Keratinocyte (primary cell): ENCODE measurements around the gene PRR18. TPM values are rescaled to one million over a fixed set of nuclear protein-coding genes. Genes with fewer than 3 reads are reported as not detected.
"Not testable (repeated sequence)": the region's sequence is repeated elsewhere in the genome, so short reads cannot be mapped to it uniquely, and the experiment has no call there.

ENCODE experiments used
- DNase-seq: peaks from one replicate; pipeline ENCODE4 v3.0.0-alpha.2; 2011; ENCODE audit warnings: low read depth, missing footprints, low spot score
- FAIRE-seq: peaks from 2 replicates; lab custom pipeline; 2011; peaks lifted over from hg19 to GRCh38; lab: Jason Lieb, UNC
- H2AFZ ChIP-seq: 2 replicates; pipeline ENCODE4 v1.6.0; 2012; ENCODE audit warnings: low read length, control low read depth, inconsistent platforms; ENCODE audit not compliant: control insufficient read depth
- H3K27ac ChIP-seq: 2 replicates; pipeline ENCODE4 v1.5.1; 2011; ENCODE audit warnings: low read length; ENCODE audit not compliant: control insufficient read depth, insufficient read depth
- H3K27me3 ChIP-seq: 3 replicates; pipeline ENCODE4 v1.6.0; 2011; ENCODE audit warnings: low read length; ENCODE audit not compliant: control insufficient read depth, insufficient read depth; ENCODE audit errors: extremely low read depth
- H3K36me3 ChIP-seq, 2 experiments: 2 replicates in 1 of 2; 3 replicates in 1 of 2; pipeline ENCODE4 v1.5.1; 2011; ENCODE audit warnings: low read length in 2 of 2, mild to moderate bottlenecking in 1 of 2; ENCODE audit not compliant: control insufficient read depth in 2 of 2, insufficient read depth in 2 of 2; ENCODE audit errors: extremely low read depth in 1 of 2
- H3K4me1 ChIP-seq: 3 replicates; pipeline ENCODE4 v1.5.1; 2011; ENCODE audit warnings: low read length; ENCODE audit not compliant: control insufficient read depth, insufficient read depth; ENCODE audit errors: extremely low read depth
- H3K4me2 ChIP-seq: 3 replicates; pipeline ENCODE4 v1.6.0; 2011; ENCODE audit warnings: low read depth, low read length; ENCODE audit not compliant: control insufficient read depth, insufficient read depth; ENCODE audit errors: extremely low read depth
- H3K4me3 ChIP-seq, 3 experiments: fragments of 200-600 bp in 1 of 3; sonication (generic) in 1 of 3; 2 replicates in 2 of 3; 3 replicates in 1 of 3; pipeline ENCODE4 v1.5.1; 2011 to 2016; ENCODE audit warnings: low read length in 3 of 3, mild to moderate bottlenecking in 3 of 3, control low read depth in 2 of 3, inconsistent platforms in 1 of 3, low read depth in 1 of 3, mixed read lengths in 1 of 3, mixed run types in 1 of 3, moderate library complexity in 1 of 3; ENCODE audit not compliant: control insufficient read depth in 2 of 3, insufficient read depth in 2 of 3; ENCODE audit errors: extremely low read depth in 1 of 3
- H3K79me2 ChIP-seq: 2 replicates; pipeline ENCODE4 v1.6.0; 2012; ENCODE audit warnings: low read length; ENCODE audit not compliant: control insufficient read depth, insufficient read depth
- H3K9ac ChIP-seq: 3 replicates; pipeline ENCODE4 v1.6.0; 2011; ENCODE audit warnings: low read length; ENCODE audit not compliant: control insufficient read depth, insufficient read depth; ENCODE audit errors: extremely low read depth
- H3K9me1 ChIP-seq: 3 replicates; pipeline ENCODE4 v1.6.0; 2011; ENCODE audit warnings: low read length; ENCODE audit not compliant: control insufficient read depth, insufficient read depth; ENCODE audit errors: extremely low read depth
- H3K9me3 ChIP-seq: 2 replicates; pipeline ENCODE4 v1.5.1; 2012; ENCODE audit warnings: low read depth, low read length; ENCODE audit not compliant: control insufficient read depth
- H4K20me1 ChIP-seq: 3 replicates; pipeline ENCODE4 v1.6.0; 2011; ENCODE audit warnings: low read length; ENCODE audit not compliant: control insufficient read depth, insufficient read depth; ENCODE audit errors: extremely low read depth
- CTCF ChIP-seq, 3 experiments: IDR thresholded peaks in 1 of 3; conservative IDR thresholded peaks in 1 of 3; optimal IDR thresholded peaks in 1 of 3; 2 replicates in 2 of 3; 3 replicates in 1 of 3; pipeline versions ENCODE3 to v1.5.1; 2011; ENCODE audit warnings: low read length in 3 of 3, mild to moderate bottlenecking in 3 of 3, moderate library complexity in 2 of 3, control low read depth in 1 of 3, inconsistent platforms in 1 of 3; ENCODE audit not compliant: insufficient read depth in 2 of 3; ENCODE audit errors: extremely low read depth in 1 of 3
- EZH2 ChIP-seq: IDR thresholded peaks from one replicate; pipeline ENCODE4 v1.6.1; 2012; ENCODE audit warnings: inconsistent platforms, mild to moderate bottlenecking, low read length, moderate library complexity
- dilution Hi-C: fragments of 300-500 bp; cut with MboI; formaldehyde crosslinking; loops from one replicate; pipeline ENCODE4 v1.7.0; 2020; ENCODE audit warnings: low sequenced_read_pairs; ENCODE audit not compliant: extremely low pct_ligation_motif_present
- polyA plus RNA-seq, 5 experiments: library from polyadenylated mRNA; depleted of rRNA in 3 of 5; stranded (reverse) in 3 of 5; stranded (forward) in 1 of 5; unstranded in 1 of 5; fragments of >200 nt; gene quantifications; 1 replicate in 1 of 5; 2 replicates in 3 of 5; 3 replicates in 1 of 5; pipeline versions ENCODE4 v1.2.1 to v1.2.3, GENCODE V29; 2011 to 2012; ENCODE audit warnings: missing spikeins in 2 of 5, low read depth in 1 of 5, low replicate concordance in 1 of 5

The PRR18 gene
- polyA plus RNA-seq, 1 donor (not counting 4 experiments of a cell fraction or from before 2014, with no cell fraction given): not detected

GRCh38 chr6:166346965-166347364 lies 38.8 kb upstream of the PRR18 start:
- peaks cover 11% of the 10 kb centered on the region for H3K4me1 ChIP-seq
- H4K20me1 ChIP-seq: no peaks in the 10 kb centered on the region
- H3K9me1 ChIP-seq: no peaks in the 10 kb centered on the region
- no peak overlapping the region for H2AFZ ChIP-seq
- no peak overlapping the region for H3K27ac ChIP-seq
- FAIRE-seq (no peak), DNase-seq (no peak)
- H3K36me3 ChIP-seq: no peaks in the 10 kb centered on the region
- no peak overlapping the region for H3K9ac ChIP-seq
- no peaks in the 10 kb centered on the region for H3K9me3 ChIP-seq
- TF ChIP-seq CTCF (optimal IDR thresholded peaks at IDR 0.05 in 1 of 3, IDR thresholded peaks at IDR 0.05 in 1 of 3, conservative IDR thresholded peaks at IDR 0.05 in 1 of 3; ENCODE audit: extremely low read depth in 1 of 3, insufficient read depth in 2 of 3, low read length in 3 of 3) (no peak), EZH2 (no peak)
- dilution Hi-C loops: no loop called here
- no peak overlapping the region for H3K4me2 ChIP-seq
- no peaks in the 10 kb centered on the region for H3K27me3 ChIP-seq
- H3K79me2 ChIP-seq: peaks cover 8% of the 10 kb centered on the region
- no peak overlapping the region for H3K4me3 ChIP-seq

DNA sequence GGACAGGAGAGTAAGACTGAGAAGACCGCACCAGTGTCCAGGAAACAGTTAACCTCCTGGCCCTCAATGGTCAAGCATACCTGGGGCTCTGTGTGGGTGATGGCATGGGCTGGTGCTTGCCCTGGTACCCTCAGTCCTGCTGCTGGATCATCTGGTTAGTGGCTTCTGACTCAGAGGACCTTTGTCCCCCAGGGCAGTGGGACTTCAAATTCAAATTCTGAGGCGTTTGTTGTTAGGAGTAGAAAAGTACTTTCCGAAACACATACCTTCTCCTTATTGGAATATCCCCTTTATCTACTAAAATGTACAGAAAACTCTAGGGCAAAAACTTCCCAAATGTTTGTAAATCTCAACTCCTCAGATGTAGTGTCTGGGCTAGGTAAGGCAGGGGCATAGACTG lies 38.3 kb upstream of the PRR18 start:
- Histone ChIP-seq H3K27me3 (no peaks in the 10 kb centered on the region), H3K36me3 (no peaks in the 10 kb centered on the region), H3K9me1 (no peaks in the 10 kb centered on the region), H4K20me1 (no peaks in the 10 kb centered on the region), H2AFZ (no peak overlapping the region), H3K4me1 (peaks cover 8% of the 10 kb centered on the region), H3K9me3 (no peaks in the 10 kb centered on the region), H3K4me2 (no peak overlapping the region), H3K27ac (no peak overlapping the region), H3K4me3 (no peak overlapping the region), H3K79me2 (peaks cover 13% of the 10 kb centered on the region), H3K9ac (no peak overlapping the region)
- FAIRE-seq: no peak
- DNase-seq: no peak
- dilution Hi-C loops: no loop called here
- TF ChIP-seq CTCF (optimal IDR thresholded peaks at IDR 0.05 in 1 of 3, IDR thresholded peaks at IDR 0.05 in 1 of 3, conservative IDR thresholded peaks at IDR 0.05 in 1 of 3; ENCODE audit: extremely low read depth in 1 of 3, insufficient read depth in 2 of 3, low read length in 3 of 3) (no peak), EZH2 (no peak)

DNA sequence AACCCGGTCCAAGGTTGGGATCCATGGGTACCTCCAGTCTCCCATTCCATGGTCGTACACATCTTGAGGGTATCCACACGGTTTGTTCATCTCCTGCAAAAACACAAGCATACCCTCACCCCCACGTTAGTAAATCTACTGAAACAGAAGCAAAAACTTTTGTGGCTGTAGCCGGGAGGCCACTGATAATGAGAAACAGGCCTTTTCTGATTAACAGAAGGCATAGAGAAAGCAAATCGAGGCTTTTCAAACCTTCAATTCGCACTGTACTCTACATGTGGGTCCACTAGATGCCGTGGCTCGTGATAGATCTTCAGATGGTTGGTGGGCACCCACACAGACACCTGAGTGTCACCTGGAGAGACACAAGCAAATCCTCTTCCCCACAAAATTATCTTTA lies 37.5 kb upstream of the PRR18 start:
- H3K9me3 ChIP-seq, H3K4me3 ChIP-seq, H2AFZ ChIP-seq, H3K9ac ChIP-seq, dilution Hi-C loops, H3K36me3 ChIP-seq, H3K4me2 ChIP-seq, H3K27ac ChIP-seq, H3K27me3 ChIP-seq, DNase-seq, H4K20me1 ChIP-seq, FAIRE-seq, H3K9me1 ChIP-seq: not testable (repeated sequence)
- H3K79me2 ChIP-seq: peaks cover 21% of the 10 kb centered on the region
- H3K4me1 ChIP-seq: peaks cover 12% of the 10 kb centered on the region

GRCh38 chr6:166344921-166345320 lies 36.7 kb upstream of the PRR18 start:
- DNase-seq, H3K36me3 ChIP-seq, H3K27ac ChIP-seq, H3K9me1 ChIP-seq, H3K4me2 ChIP-seq, dilution Hi-C loops, H3K9me3 ChIP-seq, H3K9ac ChIP-seq, FAIRE-seq, H2AFZ ChIP-seq, H4K20me1 ChIP-seq, H3K4me3 ChIP-seq, H3K27me3 ChIP-seq: not testable (repeated sequence)
- Histone ChIP-seq H3K4me1 (peaks cover 12% of the 10 kb centered on the region), H3K79me2 (peaks cover 28% of the 10 kb centered on the region)
